ENCODE results near the gene ANK2.
A peak's percentile ranks its signal among the peaks of the same experiment; 100 is the strongest.
"Not testable (repeated sequence)": the region's sequence is repeated elsewhere in the genome, so short reads cannot be mapped to it uniquely, and the experiment has no call there.

Gene ANK2

DNA sequence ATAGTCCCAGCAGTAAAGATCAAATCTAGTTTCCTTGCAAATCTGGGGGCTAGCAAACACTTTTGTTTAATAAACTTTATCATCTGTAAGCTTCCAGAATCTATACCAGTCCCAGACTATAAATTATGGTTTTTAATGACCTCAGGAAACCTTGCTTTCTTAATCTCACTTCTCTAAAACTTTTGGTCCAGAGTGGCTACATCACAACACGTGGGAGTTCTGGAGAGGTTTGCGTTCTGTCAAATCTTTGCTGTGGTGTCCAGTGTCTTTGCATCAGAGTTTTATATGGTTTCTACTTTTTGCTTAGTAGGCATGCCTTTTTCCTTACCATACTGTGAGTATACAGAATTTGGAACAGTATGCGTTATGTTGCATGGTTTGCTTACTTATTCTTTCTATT lies 193.9 kb downstream of the ANK2 start:
- Histone ChIP-seq H3K9ac (ENCODE audit: low read length) (no peak overlapping the region), H3K4ac (ENCODE audit: low read depth in 1 of 2, low read length in 2 of 2) (no peak overlapping the region), H4K8ac (ENCODE audit: low read length) (no peak overlapping the region), H3K4me3 (ENCODE audit: insufficient read depth in 1 of 2, low read depth in 1 of 2, low read length in 2 of 2) (no peak overlapping the region), H3K36me3 (ENCODE audit: control insufficient read depth in 1 of 2, insufficient read depth in 2 of 2, low read depth in 1 of 2, low read length in 2 of 2) (peaks cover 0 to 6% of the 10 kb centered on the region in 2 experiments), H2BK12ac (ENCODE audit: low read length in 2 of 2) (no peak overlapping the region), H4K91ac (ENCODE audit: low read length) (no peak overlapping the region), H3K23ac (ENCODE audit: low read length in 2 of 2) (no peak overlapping the region), H3K14ac (ENCODE audit: low read length in 2 of 2) (no peak overlapping the region), H3K27me3 (ENCODE audit: control insufficient read depth in 1 of 2, insufficient read depth in 1 of 2, low read length in 2 of 2) (no peaks in the 10 kb centered on the region), H2BK15ac (ENCODE audit: low read depth, poor library complexity, severe bottlenecking) (no peak overlapping the region), H3K9me3 (ENCODE audit: control insufficient read depth, low read length) (no peaks in the 10 kb centered on the region), H3K4me1 (ENCODE audit: control insufficient read depth, insufficient read depth, low read depth, low read length) (no peaks in the 10 kb centered on the region), H3K79me1 (replicated peaks; ENCODE audit: low read length, poor library complexity, severe bottlenecking) (no peaks in the 10 kb centered on the region), H2AFZ (ENCODE audit: low read depth, low read length) (no peak overlapping the region), H2AK5ac (ENCODE audit: low read length, severe bottlenecking) (no peak overlapping the region), H2BK5ac (ENCODE audit: low read depth, low read length, poor library complexity, severe bottlenecking) (no peak overlapping the region), H3K27ac (ENCODE audit: low read length, poor library complexity, severe bottlenecking) (no peak overlapping the region), H2BK120ac (ENCODE audit: low read depth, low read length) (no peak overlapping the region), H3K4me2 (ENCODE audit: low read length, poor library complexity, severe bottlenecking) (no peak overlapping the region), H3K18ac (ENCODE audit: low read depth in 1 of 2, low read length in 2 of 2) (no peak overlapping the region)
- DNase-seq = no peak
- 92% methylated on average over 2 of the region's 3 CpGs for WGBS

DNA sequence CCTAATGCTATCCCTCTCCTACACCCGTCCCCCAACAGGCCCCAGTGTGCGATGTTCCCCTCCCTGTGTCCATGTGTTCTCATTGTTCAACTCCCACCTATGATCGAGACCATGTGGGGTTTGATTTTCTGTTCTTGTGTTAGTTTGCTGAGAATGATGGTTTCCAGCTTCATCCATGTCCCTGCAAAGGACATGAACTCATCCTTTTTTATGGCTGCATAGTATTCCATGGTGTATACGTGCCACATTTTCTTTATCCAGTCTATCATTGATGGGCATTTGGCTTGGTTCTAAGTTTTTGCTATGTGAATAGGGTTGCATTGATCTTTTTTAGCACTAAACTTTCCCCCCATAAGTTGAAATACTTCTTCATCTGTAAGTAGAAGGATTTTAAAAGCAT lies 195.3 kb downstream of the ANK2 start:
- not testable (repeated sequence) for H3K27ac ChIP-seq (ENCODE audit: low read length, poor library complexity, severe bottlenecking); H3K4me1 ChIP-seq (ENCODE audit: control insufficient read depth, insufficient read depth, low read depth, low read length)
- WGBS = no CpG with 5 or more reads among the region's 4 CpGs

DNA sequence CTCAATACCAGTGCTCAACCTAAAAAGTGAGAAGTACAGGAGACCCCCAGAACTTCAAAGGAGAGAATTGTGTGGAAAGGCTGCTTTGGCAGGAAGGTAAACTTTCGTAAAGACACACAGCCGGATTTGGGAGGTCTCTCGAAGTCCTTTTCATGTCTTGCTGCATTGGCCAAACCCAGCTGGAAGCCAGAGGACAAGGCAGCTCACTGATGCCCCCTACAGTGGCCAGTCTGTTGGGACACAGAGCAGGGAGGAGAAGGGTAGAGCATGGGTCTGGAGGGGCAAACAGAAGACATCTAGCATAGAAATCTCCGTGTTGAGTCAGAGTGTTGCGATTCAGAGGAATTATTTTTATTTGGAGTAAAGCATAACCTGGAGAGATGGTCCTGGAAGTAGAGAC lies 198.9 kb downstream of the ANK2 start:
- Histone ChIP-seq H3K27ac (ENCODE audit: low read length, poor library complexity, severe bottlenecking) (no peak overlapping the region), H3K4me1 (ENCODE audit: control insufficient read depth, insufficient read depth, low read depth, low read length) (no peaks in the 10 kb centered on the region), H2BK5ac (ENCODE audit: low read depth, low read length, poor library complexity, severe bottlenecking) (no peak overlapping the region), H4K8ac (ENCODE audit: low read length) (no peak overlapping the region), H3K9ac (ENCODE audit: low read length) (no peak overlapping the region), H3K4me3 (ENCODE audit: insufficient read depth in 1 of 2, low read depth in 1 of 2, low read length in 2 of 2) (no peak overlapping the region), H3K14ac (ENCODE audit: low read length in 2 of 2) (no peak overlapping the region), H3K79me1 (replicated peaks; ENCODE audit: low read length, poor library complexity, severe bottlenecking) (no peaks in the 10 kb centered on the region), H3K18ac (ENCODE audit: low read depth in 1 of 2, low read length in 2 of 2) (no peak overlapping the region), H3K36me3 (ENCODE audit: control insufficient read depth in 1 of 2, insufficient read depth in 2 of 2, low read depth in 1 of 2, low read length in 2 of 2) (peaks cover 0 to 2% of the 10 kb centered on the region in 2 experiments), H3K4me2 (ENCODE audit: low read length, poor library complexity, severe bottlenecking) (no peak overlapping the region), H2BK15ac (ENCODE audit: low read depth, poor library complexity, severe bottlenecking) (peak overlapping the region; percentile 89), H3K27me3 (ENCODE audit: control insufficient read depth in 1 of 2, insufficient read depth in 1 of 2, low read length in 2 of 2) (no peaks in the 10 kb centered on the region), H3K23ac (ENCODE audit: low read length in 2 of 2) (no peak overlapping the region), H2AK5ac (ENCODE audit: low read length, severe bottlenecking) (no peak overlapping the region), H2BK120ac (ENCODE audit: low read depth, low read length) (no peak overlapping the region), H3K9me3 (ENCODE audit: control insufficient read depth, low read length) (no peaks in the 10 kb centered on the region), H4K91ac (ENCODE audit: low read length) (no peak overlapping the region), H3K4ac (ENCODE audit: low read depth in 1 of 2, low read length in 2 of 2) (no peak overlapping the region), H2BK12ac (ENCODE audit: low read length in 2 of 2) (no peak overlapping the region), H2AFZ (ENCODE audit: low read depth, low read length) (no peak overlapping the region)
- WGBS = 86% methylated on average over 5 of the region's 5 CpGs
- no peak for DNase-seq

More for the DNA sequence above, 195.3 kb downstream of the ANK2 start:
- not testable (repeated sequence) for H3K27me3 ChIP-seq (ENCODE audit: control insufficient read depth in 1 of 2, insufficient read depth in 1 of 2, low read length in 2 of 2); H4K8ac ChIP-seq (ENCODE audit: low read length); H3K4me3 ChIP-seq (ENCODE audit: insufficient read depth in 1 of 2, low read depth in 1 of 2, low read length in 2 of 2); H2BK15ac ChIP-seq (ENCODE audit: low read depth, poor library complexity, severe bottlenecking); DNase-seq; H3K14ac ChIP-seq (ENCODE audit: low read length in 2 of 2); H4K91ac ChIP-seq (ENCODE audit: low read length); H3K9me3 ChIP-seq (ENCODE audit: control insufficient read depth, low read length); H3K4ac ChIP-seq (ENCODE audit: low read depth in 1 of 2, low read length in 2 of 2); H2BK5ac ChIP-seq (ENCODE audit: low read depth, low read length, poor library complexity, severe bottlenecking); H3K18ac ChIP-seq (ENCODE audit: low read depth in 1 of 2, low read length in 2 of 2); H3K79me1 ChIP-seq (replicated peaks; ENCODE audit: low read length, poor library complexity, severe bottlenecking); H2BK120ac ChIP-seq (ENCODE audit: low read depth, low read length); H3K36me3 ChIP-seq (ENCODE audit: control insufficient read depth in 1 of 2, insufficient read depth in 2 of 2, low read depth in 1 of 2, low read length in 2 of 2); H3K4me2 ChIP-seq (ENCODE audit: low read length, poor library complexity, severe bottlenecking); H3K23ac ChIP-seq (ENCODE audit: low read length in 2 of 2); H2AK5ac ChIP-seq (ENCODE audit: low read length, severe bottlenecking); H3K9ac ChIP-seq (ENCODE audit: low read length); H2AFZ ChIP-seq (ENCODE audit: low read depth, low read length); H2BK12ac ChIP-seq (ENCODE audit: low read length in 2 of 2)

DNA sequence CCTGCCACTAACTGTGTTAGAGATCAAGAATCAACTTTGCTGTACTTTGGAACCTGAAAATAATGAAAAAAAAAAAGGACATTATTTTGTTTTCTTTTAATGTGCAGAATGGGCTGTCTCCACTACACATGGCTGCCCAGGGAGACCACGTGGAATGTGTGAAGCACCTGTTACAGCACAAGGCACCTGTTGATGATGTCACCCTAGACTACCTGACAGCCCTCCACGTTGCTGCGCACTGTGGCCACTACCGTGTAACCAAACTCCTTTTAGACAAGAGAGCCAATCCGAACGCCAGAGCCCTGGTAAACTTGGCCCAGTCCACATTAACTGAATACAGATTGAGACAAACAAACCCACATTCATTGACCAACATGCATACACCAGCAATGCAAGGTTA lies 206.2 kb downstream of the ANK2 start:
- H2AFZ ChIP-seq (ENCODE audit: low read depth, low read length) = no peak overlapping the region
- H3K9me3 ChIP-seq (ENCODE audit: control insufficient read depth, low read length) = no peaks in the 10 kb centered on the region
- H3K9ac ChIP-seq (ENCODE audit: low read length) = no peak overlapping the region
- H3K18ac ChIP-seq (ENCODE audit: low read depth in 1 of 2, low read length in 2 of 2) = no peak overlapping the region
- H2BK12ac ChIP-seq (ENCODE audit: low read length in 2 of 2) = no peak overlapping the region
- no peak overlapping the region for H2AK5ac ChIP-seq (ENCODE audit: low read length, severe bottlenecking)
- 97% methylated on average over 6 of the region's 6 CpGs for WGBS
- peaks cover 2 to 10% of the 10 kb centered on the region in 2 experiments for H3K36me3 ChIP-seq (ENCODE audit: control insufficient read depth in 1 of 2, insufficient read depth in 2 of 2, low read depth in 1 of 2, low read length in 2 of 2)
- no peak overlapping the region for H2BK15ac ChIP-seq (ENCODE audit: low read depth, poor library complexity, severe bottlenecking)
- no peak overlapping the region for H3K23ac ChIP-seq (ENCODE audit: low read length in 2 of 2)
- no peak overlapping the region for H3K27ac ChIP-seq (ENCODE audit: low read length, poor library complexity, severe bottlenecking)
- no peak overlapping the region for H3K4me3 ChIP-seq (ENCODE audit: insufficient read depth in 1 of 2, low read depth in 1 of 2, low read length in 2 of 2)
- H3K4me1 ChIP-seq (ENCODE audit: control insufficient read depth, insufficient read depth, low read depth, low read length) = no peaks in the 10 kb centered on the region
- H3K14ac ChIP-seq (ENCODE audit: low read length in 2 of 2) = no peak overlapping the region
- H4K91ac ChIP-seq (ENCODE audit: low read length) = no peak overlapping the region
- H3K79me1 ChIP-seq (replicated peaks; ENCODE audit: low read length, poor library complexity, severe bottlenecking) = no peaks in the 10 kb centered on the region
- H2BK5ac ChIP-seq (ENCODE audit: low read depth, low read length, poor library complexity, severe bottlenecking) = no peak overlapping the region
- H4K8ac ChIP-seq (ENCODE audit: low read length) = no peak overlapping the region
- DNase-seq = no peak
- no peak overlapping the region for H2BK120ac ChIP-seq (ENCODE audit: low read depth, low read length)
- H3K4ac ChIP-seq (ENCODE audit: low read depth in 1 of 2, low read length in 2 of 2) = no peak overlapping the region
- H3K27me3 ChIP-seq (ENCODE audit: control insufficient read depth in 1 of 2, insufficient read depth in 1 of 2, low read length in 2 of 2) = no peaks in the 10 kb centered on the region
- no peak overlapping the region for H3K4me2 ChIP-seq (ENCODE audit: low read length, poor library complexity, severe bottlenecking)

Measured in mesenchymal stem cell (in vitro differentiated cells and primary cell).